CD4-positive, alpha-beta T cell treated with Interleukin-4 for 4 hours (primary cell): Measurements from ENCODE around the gene HS6ST2.
A peak's percentile ranks its signal among the peaks of the same experiment; 100 is the strongest.

Experiments
- DNase-seq: peaks from one replicate; pipeline ENCODE4 v3.0.0-alpha.2; 2020

Gene HS6ST2

GRCh38 chrX:132665676-132666075 is 292.8 kb downstream of the HS6ST2 start:
- DNase-seq: no peak

- DNase-seq: no peak
Observed at GRCh38 chrX:132664273-132664672, 294.2 kb downstream of the HS6ST2 start.

GRCh38 chrX:132662844-132663243 is 295.6 kb downstream of the HS6ST2 start:
- DNase-seq: no peak

GRCh38 chrX:132657876-132658275 is 300.6 kb downstream of the HS6ST2 start:
- DNase-seq: no peak

GRCh38 chrX:132652871-132653270 is 305.6 kb downstream of the HS6ST2 start:
- DNase-seq: no peak

GRCh38 chrX:132651421-132652086 is 306.9 kb downstream of the HS6ST2 start:
- no peak for DNase-seq

GRCh38 chrX:132648895-132649294 is 309.5 kb downstream of the HS6ST2 start:
- DNase-seq: no peak

- DNase-seq: no peak
Observed at GRCh38 chrX:132639446-132639845, 319.0 kb downstream of the HS6ST2 start.

GRCh38 chrX:132638313-132638712 is 320.1 kb downstream of the HS6ST2 start:
- DNase-seq: no peak

- no peak for DNase-seq
Observed at GRCh38 chrX:132636080-132636479, 322.3 kb downstream of the HS6ST2 start.

GRCh38 chrX:132634521-132634920 is 323.9 kb downstream of the HS6ST2 start:
- DNase-seq: no peak

GRCh38 chrX:132631579-132632232 is 326.7 kb downstream of the HS6ST2 start:
- DNase-seq: peak; percentile 11

GRCh38 chrX:132624466-132624865 is 334.0 kb downstream of the HS6ST2 start:
- no peak for DNase-seq

- DNase-seq: no peak
Observed at GRCh38 chrX:132623942-132624341, 334.5 kb downstream of the HS6ST2 start.

GRCh38 chrX:132623300-132623699 is 335.1 kb downstream of the HS6ST2 start:
- DNase-seq: no peak

GRCh38 chrX:132622130-132622529 is 336.3 kb downstream of the HS6ST2 start:
- peak; percentile 0 for DNase-seq

- DNase-seq: no peak
Observed at GRCh38 chrX:132618810-132619209, 339.6 kb downstream of the HS6ST2 start.

- peak; percentile 21 for DNase-seq
Observed at GRCh38 chrX:132615391-132616131, 342.9 kb downstream of the HS6ST2 start.

GRCh38 chrX:132614297-132614696 is 344.1 kb downstream of the HS6ST2 start:
- no peak for DNase-seq

GRCh38 chrX:132613801-132614200 is 344.6 kb downstream of the HS6ST2 start:
- no peak for DNase-seq

- DNase-seq: peak; percentile 21
Observed at GRCh38 chrX:132612821-132613564, 345.4 kb downstream of the HS6ST2 start.

GRCh38 chrX:132610536-132610935 is 347.9 kb downstream of the HS6ST2 start:
- DNase-seq: no peak

GRCh38 chrX:132609362-132609848 is 349.0 kb downstream of the HS6ST2 start:
- no peak for DNase-seq
